Measurements from ENCODE around the gene KLHL26.

The KLHL26 gene

GRCh38 chr19:18612051-18612771 lies 24.6 kb upstream of the KLHL26 start:
- TF ChIP-seq, protein P1, sequence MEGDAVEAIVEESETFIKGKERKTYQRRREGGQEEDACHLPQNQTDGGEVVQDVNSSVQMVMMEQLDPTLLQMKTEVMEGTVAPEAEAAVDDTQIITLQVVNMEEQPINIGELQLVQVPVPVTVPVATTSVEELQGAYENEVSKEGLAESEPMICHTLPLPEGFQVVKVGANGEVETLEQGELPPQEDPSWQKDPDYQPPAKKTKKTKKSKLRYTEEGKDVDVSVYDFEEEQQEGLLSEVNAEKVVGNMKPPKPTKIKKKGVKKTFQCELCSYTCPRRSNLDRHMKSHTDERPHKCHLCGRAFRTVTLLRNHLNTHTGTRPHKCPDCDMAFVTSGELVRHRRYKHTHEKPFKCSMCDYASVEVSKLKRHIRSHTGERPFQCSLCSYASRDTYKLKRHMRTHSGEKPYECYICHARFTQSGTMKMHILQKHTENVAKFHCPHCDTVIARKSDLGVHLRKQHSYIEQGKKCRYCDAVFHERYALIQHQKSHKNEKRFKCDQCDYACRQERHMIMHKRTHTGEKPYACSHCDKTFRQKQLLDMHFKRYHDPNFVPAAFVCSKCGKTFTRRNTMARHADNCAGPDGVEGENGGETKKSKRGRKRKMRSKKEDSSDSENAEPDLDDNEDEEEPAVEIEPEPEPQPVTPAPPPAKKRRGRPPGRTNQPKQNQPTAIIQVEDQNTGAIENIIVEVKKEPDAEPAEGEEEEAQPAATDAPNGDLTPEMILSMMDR (conservative IDR thresholded peaks at IDR 0.05; ENCODE audit: low read depth, low read length), result no peak
- H3K4me3 ChIP-seq (ENCODE audit: low read length), result peak overlapping the region; percentile 30
- DNase-seq (ENCODE audit: low read depth), result no peak

- no peak for DNase-seq (ENCODE audit: low read depth)
- TF ChIP-seq, protein P1 (conservative IDR thresholded peaks at IDR 0.05; ENCODE audit: low read depth, low read length), result no peak
Measured at GRCh38 chr19:18612772-18613588, 23.8 kb upstream of the KLHL26 start, which contains the start of gene TMEM59L. Gene TMEM59L, plus strand, starts transcription at chr19:18612870. Its CDS starts 89 bp downstream, at chr19:18612959.

DNA sequence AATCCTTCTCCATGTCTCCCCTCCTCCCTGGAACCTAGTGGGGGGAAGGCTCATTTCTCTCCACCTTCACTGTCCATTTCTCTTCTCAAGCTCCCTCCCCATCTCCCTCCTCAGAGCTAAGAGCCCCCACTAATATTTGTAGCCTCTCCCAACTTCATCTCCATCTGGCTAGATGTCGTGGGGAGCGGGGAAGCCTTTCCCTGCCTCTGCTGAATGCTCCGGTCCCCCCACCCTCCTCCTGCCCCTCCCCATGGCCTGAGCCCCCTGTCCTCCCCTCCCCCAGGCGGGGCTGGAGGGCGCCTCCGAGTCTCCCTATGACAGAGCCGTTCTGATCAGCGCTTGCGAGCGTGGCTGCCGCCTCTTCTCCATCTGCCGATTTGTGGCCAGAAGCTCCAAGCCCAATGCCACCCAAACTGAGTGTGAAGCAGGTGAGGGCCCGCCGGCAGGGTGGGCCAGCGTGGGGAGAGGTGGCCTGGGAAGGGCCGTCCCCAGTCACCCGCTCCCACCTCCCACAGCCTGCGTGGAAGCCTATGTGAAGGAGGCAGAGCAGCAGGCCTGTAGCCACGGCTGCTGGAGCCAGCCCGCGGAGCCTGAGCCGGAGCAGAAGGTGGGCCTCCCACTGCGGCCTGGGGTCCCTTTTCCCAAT lies 23.1 kb upstream of the KLHL26 start:
- H3K4me3 ChIP-seq (ENCODE audit: low read length), result no peak overlapping the region
- TF ChIP-seq, protein P1 (conservative IDR thresholded peaks at IDR 0.05; ENCODE audit: low read depth, low read length), result no peak
- DNase-seq (ENCODE audit: low read depth), result no peak

More at GRCh38 chr19:18612772-18613588, 23.8 kb upstream of the KLHL26 start, which contains the start of gene TMEM59L:
- peak within 1 kb of the TSS; percentile 30 for H3K4me3 ChIP-seq (ENCODE audit: low read length)

DNA sequence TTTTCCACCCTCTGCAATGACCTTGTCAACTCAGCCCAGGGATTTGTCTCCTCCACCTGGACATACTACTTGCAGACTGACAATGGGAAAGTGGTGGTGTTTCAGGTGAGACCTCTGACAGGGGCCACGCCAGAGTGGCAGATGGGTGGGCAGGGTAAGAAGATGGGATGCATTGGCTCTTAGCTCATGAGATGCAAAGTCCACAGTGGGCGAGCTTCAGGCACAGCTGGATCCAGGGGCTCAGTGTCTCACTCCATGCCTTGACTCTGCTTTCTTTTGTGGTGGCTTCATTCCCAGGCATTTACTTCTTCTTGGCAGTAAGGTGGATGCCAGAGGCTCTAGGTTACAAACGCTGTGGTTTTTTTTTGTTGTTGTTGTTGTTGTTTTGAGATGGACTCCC lies 20.8 kb upstream of the KLHL26 start:
- DNase-seq (ENCODE audit: low read depth), result no peak
- no peak overlapping the region for H3K4me3 ChIP-seq (ENCODE audit: low read length)
- TF ChIP-seq, protein P1 (conservative IDR thresholded peaks at IDR 0.05; ENCODE audit: low read depth, low read length), result no peak

DNA sequence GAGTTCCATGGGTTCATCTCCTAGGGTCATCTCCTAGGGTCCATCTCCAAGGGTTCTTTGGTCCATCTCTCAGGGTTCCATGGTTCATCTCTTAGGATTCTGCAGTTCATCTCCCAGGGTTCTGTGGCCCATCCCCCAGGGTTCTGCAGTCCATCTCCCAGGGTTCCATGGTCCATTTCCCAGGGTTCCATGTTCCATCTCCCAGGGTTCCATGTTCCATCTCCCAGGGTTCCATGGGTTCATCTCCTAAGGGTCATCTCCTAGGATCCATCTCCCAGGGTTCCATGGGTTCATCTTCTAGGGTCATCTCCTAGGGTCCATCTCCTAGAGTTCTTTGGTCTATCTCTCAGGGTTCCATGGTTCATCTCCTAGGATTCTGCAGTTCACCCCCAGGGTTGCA lies 19.3 kb upstream of the KLHL26 start:
- TF ChIP-seq, protein P1 (conservative IDR thresholded peaks at IDR 0.05; ENCODE audit: low read depth, low read length), result no peak
- no peak for DNase-seq (ENCODE audit: low read depth)
- no peak overlapping the region for H3K4me3 ChIP-seq (ENCODE audit: low read length)

DNA sequence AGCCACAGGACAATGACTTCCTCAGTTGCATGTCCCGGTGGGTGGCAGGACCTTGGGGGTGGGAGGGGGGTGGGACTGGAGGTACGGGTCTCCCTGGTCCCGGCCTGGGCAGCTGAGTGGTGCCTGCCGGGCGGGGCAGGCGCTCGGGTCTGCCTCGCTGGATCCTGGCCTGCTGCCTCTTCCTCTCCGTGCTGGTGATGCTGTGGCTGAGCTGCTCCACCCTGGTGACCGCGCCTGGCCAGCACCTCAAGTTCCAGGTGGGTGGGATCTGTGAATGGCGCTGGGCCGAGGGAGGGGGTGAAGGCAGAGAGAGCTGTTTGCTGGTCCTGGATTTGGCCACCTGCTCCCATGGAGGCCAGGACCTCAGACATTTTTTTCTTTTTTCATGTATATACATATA lies 18.6 kb upstream of the KLHL26 start:
- DNase-seq (ENCODE audit: low read depth), result no peak
- TF ChIP-seq, protein P1 (conservative IDR thresholded peaks at IDR 0.05; ENCODE audit: low read depth, low read length), result no peak
- no peak overlapping the region for H3K4me3 ChIP-seq (ENCODE audit: low read length)
